UCSD-AML1 (cell line): ENCODE results near the gene EDARADD.
"Not testable (repeated sequence)": the region's sequence is repeated elsewhere in the genome, so short reads cannot be mapped to it uniquely, and the experiment has no call there.

ENCODE experiments used
- DNase-seq: peaks from one replicate; lab custom pipeline; 2025; ENCODE audit not compliant: unreplicated experiment; lab: John Stamatoyannopoulos, UW

Gene EDARADD

DNA sequence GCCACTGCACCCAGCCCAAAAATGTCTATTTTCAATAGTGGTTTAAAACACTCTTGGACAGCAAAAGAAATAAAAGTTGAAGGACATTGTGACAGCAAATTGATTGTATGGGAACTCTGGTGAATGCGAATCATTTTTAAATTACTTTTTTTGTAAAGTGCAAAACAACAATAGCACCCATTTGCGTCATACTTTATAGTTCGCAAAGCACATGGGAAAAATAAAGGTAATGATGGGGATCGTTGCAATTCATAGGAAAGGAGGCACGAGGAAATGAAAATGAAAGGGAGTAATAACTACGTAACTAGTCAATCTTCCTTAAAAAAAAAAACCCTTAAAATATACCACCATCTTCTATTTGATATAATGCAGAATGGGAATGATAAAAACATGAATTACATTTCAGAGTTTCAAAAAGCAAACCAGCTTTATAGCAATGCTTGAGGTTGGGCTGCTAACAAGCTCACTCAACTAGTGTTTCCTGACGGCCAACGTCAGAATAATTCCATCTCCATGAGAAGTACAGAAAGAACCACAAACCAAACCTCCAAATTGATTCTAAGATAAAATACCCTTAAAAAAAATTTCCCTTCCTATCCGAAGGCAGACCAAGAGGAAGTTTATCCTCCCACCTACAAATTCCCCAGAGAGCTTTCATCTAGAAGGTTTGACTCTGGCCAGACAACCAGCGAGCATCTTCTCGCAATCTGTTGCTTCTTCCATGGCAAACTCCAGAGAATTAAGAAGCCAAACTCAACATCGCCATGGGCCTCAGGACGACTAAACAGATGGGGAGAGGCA, at the start of gene EDARADD:
Gene EDARADD, plus strand, starts transcription at position 606 of the 801 bp plus-strand sequence. Its CDS starts 159 bp downstream, at position 765.
- no peak for DNase-seq

DNA sequence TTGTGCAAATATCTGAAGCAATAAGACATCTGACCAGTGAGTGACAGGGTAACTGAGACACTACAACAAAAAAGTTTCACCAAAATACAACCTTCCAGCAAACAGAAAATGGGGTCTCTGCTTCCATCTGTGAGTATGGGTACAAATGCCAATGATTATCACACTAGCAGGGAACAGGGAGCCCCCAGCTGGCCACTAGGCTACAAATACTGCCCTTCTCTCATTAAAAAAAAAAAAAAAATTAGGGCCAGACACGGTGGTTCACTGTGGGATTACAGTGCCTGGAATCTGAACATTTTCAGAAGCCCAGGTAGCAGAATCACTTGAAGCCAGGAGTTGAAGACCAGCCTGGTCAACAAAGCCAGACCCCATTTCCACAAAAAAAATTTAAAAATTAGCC, 48.4 kb upstream of the EDARADD start:
- peak; percentile 16 for DNase-seq

DNA sequence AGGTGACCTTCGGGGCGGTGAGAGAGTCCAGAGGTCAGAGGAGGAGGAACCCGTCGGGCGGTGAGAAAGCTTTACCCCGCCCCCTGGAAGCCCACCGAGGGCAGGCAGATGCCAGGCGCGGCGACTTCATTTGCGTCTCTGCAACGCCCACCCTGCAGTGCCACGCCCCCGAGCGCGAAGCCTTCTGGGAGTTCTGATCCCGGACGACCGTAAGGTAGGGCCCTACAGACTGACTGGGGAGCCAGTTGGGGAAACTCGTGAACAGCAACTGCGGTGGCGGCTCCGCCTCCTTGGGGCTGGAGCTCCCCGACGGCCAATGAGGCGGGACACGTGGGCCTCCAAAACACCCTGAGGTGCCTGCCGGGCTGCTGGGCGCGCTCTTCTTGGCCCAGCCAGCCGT, 46.0 kb upstream of the EDARADD start:
- DNase-seq, result no peak

DNA sequence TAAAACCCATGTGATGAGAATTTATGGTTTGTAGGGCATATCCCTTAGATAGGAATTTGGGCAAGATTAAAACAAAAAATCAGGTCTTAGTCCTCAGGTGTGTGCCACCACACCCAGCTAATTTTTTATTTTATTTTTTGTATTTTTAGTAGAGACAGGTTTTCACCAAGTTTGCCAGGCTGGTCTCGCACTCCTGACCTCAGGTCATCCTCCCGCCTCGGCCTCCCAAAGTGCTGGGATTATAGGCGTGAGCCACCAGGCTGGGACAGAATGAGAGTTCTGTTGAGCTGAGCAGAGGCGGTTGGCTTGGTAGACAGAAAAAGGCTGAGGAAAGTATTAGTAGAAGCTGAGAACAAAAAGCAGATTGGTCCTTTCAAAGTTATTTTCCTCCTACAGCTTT, 43.8 kb upstream of the EDARADD start:
- no peak for DNase-seq

DNA sequence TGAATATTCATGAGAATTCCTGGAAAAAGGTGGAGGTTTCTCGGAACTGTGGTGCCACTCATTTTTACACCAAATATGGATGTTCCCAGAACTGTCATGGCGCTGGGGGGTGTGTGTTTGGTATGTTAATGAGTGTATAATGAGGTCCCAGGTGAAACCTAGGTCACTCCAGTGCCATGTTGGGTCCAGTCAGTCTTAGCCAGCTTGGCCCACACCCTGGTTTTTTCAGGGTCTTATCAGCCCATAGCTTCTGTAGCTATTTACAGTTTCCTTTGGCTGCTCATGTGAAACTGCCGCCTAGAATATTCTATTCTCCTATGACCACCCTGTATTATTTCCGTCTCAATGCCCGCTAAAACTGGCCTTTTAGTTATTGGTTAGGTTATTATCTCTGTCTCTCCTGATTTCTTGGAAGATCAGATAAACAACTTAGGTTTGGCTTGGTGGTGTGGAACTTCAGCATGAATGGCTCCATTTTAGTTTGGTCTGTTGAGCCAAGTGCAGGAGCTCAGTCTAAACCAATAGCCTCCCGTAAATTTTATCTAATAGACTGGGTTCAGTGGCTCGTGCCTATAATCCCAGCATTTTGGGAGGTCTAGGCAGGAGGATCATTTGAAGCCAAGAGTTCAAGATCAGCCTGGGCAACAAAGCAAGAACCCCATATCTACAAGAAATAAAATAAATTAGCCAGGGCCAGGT, 42.1 kb upstream of the EDARADD start:
- DNase-seq, result no peak

DNA sequence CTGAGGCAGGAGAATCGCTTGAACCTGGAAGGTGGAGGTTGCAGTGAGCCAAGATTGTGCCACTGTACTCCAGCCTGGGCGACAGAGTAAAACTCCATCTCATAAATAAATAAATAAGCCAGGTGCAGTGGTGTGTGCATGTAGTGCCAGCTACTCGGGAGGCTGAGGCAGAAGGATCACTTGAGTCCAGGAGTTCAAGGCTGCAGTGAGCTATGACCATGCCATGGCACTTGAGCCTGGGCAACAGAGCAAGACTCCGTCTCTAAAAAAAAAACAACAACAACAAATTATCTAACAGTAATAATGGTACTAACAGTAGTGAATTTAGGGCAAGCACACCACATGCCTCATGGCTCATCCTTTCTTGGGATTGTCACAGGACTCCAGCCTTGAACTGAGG, 41.3 kb upstream of the EDARADD start:
- DNase-seq, result not testable (repeated sequence)

DNA sequence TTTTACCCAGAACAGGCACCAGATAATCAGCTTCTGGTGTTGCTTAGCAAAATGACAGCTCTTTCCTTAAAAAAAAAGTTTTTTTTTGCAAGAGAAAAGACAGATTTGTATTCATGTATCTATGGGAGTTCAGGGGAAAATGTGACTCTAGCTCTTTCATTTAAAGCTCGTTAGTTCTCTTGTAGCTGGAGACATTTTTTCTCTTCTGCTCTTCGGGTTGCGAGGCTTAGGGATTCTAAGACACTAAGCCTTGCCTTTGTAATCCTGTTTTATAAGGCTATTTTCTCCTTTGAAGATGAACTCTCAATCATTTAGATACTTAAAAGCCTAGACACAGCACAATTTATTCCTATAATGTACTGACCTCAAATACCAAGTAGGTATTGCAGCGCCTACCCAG, 40.3 kb upstream of the EDARADD start:
- no peak for DNase-seq

DNA sequence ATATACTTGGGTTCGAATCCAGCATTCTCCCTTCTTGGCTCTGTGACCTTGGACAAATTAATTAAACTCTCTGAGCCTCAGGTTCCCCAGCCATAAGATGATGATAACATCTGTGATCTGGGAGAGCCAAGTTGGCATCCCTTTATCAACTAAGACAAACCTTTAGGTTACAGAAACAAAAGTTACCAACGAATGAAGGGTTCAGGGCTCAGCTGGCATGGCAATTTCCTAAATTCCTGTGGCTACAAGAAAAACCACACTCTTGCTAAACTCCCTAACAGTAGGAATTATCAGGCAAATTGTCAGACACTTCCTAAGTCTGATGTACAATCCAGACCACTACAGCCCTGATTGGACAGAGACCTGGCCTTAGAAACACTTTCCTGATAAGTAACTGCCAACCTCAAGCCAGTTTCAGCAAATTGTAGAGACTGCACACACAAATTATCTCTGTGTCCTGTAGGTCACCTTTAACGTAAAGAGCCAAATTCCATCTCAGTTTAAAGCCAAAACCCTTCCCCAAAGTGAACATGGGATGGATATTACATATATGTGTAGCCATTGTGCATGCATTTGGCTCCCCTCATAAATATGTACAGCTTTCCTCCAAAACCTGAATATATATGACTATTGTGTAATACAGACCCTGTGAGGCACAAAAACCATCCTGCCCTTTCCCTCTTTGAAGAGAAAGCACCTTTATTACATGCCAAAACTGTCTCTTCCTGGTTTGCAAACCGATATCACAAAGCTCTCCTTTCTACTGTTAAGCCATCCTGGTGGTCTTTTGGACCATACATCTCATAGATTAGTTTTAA, 39.5 kb upstream of the EDARADD start:
- no peak for DNase-seq

DNA sequence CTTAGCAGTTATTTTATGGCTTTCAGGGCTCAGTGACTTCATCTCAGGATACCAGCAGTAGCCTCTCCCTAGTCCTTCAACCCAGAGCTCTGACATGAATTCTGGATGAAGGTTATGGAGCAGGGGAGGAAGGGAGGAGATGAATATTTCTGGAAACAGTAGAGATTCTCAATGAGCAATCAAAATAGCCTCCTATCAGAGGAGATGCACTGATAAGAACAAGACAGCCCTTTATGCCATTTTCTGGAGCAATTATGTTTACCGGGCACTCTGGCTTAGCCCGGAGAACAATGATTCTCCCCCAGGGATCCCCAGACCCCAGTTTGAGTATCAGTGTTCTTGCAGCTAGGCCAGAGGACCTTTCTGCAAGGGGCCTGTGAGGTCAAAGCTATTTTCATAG, 37.9 kb upstream of the EDARADD start:
- no peak for DNase-seq

DNA sequence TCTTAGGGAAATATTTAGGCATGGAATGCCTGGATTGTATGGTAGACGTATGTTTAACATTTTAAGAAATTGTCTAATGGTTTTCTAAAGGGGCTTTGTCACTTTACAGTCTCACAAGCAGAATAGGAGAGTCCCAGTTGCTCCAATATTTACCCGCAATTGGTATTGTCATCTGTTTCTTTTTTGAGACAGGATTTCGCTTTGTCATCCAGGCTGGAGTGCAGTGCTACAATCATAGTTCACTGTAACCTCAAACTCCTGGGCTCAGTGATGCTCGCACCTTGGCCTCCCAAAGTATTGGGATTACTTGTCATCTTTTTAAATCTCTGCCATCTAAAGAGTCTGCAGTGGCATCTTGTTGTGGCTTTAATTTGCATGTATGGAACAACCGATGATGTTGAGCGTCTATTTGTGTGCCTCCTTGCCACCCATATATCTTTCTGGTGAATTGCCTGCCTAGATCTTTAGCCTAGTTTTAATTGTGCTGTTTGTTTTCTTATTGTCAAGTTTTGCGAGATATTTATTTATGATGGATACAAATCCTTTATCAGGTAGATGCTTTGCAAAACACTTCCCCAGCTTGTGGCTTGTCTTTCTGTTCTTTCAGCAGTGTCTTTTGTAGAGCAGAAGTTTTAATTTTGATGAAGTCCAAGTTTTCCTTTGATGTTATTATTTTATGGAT, 32.0 kb upstream of the EDARADD start:
- DNase-seq, result no peak

DNA sequence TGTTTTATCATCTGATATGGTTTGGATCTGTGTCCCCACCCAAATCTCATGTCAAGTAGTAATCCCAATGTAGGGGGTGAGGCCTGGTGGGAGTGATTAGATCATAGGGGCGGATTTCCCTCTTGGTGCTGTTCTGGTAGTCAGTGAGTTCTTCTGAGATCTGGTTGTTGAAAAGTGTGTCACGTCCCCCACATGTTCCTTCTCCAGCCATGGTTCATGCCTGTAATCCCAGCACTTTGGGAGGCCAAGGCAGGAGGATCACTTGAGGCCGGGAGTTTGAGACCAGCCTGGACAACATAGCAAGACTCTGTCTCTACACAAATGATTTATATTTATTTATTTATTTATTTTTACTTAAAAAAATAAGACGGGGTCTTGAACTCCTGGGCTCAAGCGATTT, 30.8 kb upstream of the EDARADD start:
- DNase-seq, result no peak

DNA sequence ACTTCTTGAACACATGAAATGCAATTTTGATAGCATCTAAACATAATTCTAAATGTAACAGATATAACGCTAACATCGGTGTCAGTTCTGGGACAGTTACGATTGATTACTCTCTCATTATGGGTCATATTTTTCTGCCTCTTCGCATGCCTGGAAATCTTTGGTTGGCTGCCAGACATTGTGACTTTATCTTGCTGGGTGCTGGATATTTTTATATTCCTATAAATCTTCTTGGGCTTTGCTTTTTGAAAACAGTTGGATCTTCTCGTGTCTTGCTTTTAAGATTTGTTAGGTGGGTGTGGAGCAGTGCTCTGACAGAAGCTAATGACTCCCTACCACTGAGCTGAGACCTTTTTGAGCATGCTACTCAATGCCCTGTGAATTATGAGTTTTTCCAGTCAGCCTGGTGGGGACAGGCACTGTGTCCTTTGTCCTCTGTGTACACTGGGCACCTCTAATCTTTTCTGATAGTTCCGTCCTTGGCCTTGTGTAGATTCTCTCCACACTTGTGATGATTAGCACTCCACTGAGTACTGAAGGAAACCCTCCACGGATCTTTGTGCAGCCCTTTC, 28.0 kb upstream of the EDARADD start:
- no peak for DNase-seq

DNA sequence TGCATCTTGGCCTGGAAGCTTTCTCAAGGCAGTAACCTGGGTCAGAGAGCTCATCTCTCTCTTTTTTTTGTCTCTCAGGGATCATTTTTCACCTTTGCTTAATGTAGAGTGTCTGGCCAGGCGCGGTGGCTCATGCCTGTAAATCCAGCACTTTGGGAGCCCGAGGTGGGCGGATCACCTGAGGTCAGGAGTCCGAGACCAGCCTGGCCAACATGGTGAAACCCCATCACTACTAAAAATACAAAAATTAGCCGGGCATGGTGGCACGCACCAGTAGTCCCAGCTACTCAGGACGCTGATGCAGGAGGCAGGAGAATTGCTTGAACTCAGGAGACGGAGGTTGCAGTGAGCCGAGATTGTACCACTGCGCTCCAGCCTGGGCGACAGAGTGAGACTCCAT, 27.4 kb upstream of the EDARADD start:
- DNase-seq, result not testable (repeated sequence)

DNA sequence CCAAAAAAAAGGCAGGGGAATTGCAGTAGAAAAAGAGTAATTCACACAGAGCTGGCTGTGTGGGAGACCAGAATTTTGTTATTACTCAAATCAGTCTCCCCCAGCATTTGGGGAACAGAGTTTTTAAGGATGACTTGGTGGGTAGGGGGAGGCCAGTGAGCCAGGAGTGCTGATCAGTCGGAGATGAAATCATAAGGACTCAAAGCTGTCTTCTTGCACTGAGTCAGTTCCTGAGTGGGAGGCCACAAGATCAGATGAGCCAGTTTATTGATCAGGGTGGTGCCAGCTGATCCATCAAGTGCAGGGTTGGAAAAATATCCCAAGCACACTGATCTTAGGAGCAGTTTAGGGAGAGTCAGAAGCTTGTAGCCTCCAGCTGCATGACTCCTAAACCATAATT, 23.7 kb upstream of the EDARADD start:
- no peak for DNase-seq

DNA sequence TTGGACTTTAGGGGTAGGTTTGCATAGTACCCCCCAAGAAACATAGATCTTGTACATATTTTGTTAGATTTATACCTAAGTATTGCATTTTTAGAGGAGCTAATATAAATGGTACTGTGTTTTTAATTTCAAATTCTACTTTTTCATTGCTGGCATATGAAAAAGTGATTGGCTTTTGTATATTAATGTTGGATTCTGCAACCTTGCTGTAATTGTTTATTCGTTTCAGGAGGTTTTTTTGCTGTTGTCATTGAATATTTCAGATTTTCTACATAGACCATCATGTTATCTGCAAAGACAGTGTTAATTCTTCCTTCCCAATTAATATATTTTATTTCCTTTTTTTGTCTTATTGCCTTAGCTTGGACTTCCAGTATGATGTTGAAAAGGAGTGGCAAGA, 23.0 kb upstream of the EDARADD start:
- DNase-seq, result no peak

DNA sequence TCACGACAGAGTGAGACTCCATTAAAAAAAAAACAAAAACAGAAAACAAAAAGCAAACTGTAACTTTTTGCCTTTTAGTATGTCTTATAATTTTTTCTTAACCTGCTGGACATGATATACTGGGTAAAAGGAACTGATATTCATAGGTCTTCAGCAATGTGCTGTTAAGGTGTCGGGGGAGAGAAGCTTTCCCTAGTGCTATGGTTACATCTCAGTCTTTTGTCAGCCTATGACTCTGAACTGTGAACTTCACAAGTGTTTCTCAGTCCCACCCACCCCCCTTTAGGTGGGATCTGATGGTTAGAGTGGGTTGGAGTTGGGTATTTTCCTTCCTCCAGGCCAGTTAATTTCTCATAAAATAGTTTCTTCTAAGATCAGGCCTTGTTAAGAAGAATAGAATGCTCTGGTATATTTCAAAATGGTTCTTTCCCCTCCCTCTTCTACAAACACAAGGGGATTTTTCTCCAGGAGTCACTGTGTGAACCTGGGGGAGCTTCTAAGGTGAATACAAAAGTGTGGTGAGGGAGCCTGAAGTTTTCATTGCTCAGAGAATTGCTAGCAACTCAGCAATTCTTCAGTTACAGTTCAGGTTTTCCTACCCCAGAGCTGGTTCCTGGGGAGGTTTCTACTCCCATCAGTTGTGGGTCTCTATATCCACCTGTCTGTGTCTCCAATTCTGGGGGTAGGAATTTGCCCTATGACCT, 16.1 kb upstream of the EDARADD start:
- DNase-seq, result no peak

DNA sequence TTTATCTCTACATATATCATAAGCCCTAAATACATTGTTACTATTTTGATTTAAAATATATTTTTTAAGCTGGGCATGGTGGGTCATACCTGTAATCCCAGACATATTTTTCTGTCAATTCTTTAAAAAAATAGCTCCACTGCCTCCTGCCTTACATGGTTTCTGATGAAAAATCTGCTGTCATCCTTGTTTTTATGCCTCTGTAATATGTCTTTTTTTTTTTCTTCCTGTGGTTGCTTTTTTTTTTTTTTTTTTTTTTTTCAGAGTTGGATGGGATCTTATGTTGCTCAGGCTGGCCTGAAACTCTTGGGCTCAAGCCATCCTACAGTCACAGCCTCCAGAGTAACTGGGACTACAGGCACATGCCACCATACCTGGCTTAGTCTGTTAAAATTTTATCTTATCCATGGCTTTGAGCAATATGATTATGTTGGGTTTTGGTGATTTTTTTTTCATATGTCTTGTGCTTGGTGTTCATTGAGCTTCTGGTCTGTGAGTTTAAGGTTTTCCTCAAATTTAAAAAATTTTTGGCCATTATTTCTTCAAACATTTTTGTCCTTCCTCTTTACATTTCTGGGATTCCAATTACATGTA, 12.4 kb upstream of the EDARADD start:
- DNase-seq, result no peak

DNA sequence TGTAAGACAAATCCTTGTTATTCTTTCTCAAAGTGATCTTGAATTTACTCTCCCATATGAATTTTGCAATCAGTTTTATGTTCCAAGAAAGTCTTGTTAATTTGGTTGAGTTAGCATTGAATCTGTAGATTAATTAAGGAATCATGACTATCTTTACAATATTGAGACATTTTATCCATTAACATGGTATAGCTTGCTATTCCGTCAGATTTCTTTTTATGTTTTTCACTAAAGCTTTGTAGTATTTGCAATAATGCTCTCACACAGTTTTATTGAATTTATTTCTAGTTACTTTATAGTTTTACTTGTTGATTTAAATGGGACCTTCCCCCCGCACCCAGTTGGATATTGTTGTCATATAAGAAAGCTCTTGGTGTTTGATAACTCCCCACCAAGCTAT, 5.8 kb upstream of the EDARADD start:
- no peak for DNase-seq

DNA sequence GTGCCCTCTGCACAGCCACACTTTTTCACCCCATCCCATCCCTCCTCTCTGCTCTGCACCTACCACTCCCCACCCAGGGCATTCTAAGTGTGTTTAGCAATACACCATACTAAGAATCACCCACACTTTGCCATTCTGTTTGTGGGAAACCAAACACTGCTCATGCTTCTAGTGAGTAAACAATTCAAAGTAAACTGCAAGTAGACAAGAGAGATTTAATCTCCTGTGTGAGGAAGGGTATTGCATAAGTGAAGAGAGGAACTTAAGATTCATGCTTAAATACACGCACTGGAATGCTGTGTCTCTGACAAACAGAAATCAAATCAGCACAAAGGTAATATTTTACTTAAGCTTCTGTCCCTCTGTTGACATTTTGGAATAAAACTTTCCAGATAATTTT, 4.8 kb upstream of the EDARADD start:
- DNase-seq, result no peak

DNA sequence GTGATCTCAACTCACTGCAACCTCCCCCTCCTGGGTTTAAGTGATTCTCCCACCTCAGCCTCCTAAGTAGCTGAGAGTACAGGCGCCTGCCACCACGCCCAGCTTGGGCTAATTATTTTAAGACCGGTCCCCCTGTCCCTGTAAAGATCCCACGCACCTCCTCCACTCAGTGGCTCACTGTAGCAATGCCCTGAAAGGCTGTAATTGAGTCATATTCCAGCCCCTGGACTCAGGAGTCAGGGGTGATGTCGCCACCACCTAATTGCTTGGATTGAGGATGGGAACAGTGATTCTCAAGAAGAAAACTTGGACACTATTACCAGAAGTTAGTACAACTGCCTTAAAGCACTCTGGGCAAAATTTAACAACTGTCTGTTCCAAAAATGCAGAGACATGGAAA, 3.1 kb upstream of the EDARADD start:
- no peak for DNase-seq
